GM23248 (cell line): ENCODE results near the gene BHMT2.

Source experiments
- EZH2 ChIP-seq: fragments of 200-600 bp; sonication (generic); IDR thresholded peaks from 2 replicates; pipeline ENCODE4 v1.6.1; 2018; ENCODE audit warnings: antibody characterized with exemption, mild to moderate bottlenecking; ENCODE audit not compliant: insufficient read depth, poor library complexity, severe bottlenecking
- EZH2phosphoT487 ChIP-seq: fragments of 200-600 bp; sonication (generic); IDR thresholded peaks from 2 replicates; pipeline ENCODE4 v1.6.1; 2018; ENCODE audit warnings: antibody characterized with exemption, moderate library complexity, mild to moderate bottlenecking, low read depth; ENCODE audit not compliant: insufficient read depth

DNA sequence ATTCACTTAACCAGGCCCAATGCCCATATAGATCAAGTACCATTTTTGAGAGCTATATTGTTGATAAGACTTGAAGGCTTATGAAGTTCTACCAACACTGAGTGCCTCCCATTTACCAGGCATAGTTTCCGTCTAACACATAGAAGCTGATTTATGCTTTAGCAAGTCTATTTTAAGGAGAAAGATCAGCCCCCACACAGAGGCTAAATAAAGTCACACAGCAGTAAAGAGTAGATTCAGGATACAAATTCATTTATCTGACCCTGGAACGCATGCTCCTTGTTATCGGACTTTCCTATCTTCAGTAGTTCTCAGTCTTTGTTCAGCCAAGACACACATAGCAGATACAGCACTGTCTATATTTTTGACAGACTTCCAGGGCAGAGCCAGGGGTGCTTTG is 34.3 kb upstream of the BHMT2 start:
- TF ChIP-seq EZH2 (no peak), EZH2phosphoT487 (no peak)
